GM12872 (cell line): Measurements from ENCODE around the gene MAP2K7.

Experiments used
- CTCF ChIP-seq: IDR thresholded peaks from 3 replicates; pipeline ENCODE4 v1.5.1; 2011; ENCODE audit warnings: low read depth, mild to moderate bottlenecking, low read length, moderate library complexity; ENCODE audit not compliant: insufficient read depth

Gene MAP2K7

GRCh38 chr19:7874897-7875273 lies 28.8 kb upstream of the MAP2K7 start:
- TF ChIP-seq CTCF = no peak

GRCh38 chr19:7877249-7877836 lies 26.3 kb upstream of the MAP2K7 start:
- TF ChIP-seq CTCF = no peak

- TF ChIP-seq CTCF = no peak
Measured at GRCh38 chr19:7879111-7879807, 24.4 kb upstream of the MAP2K7 start.

GRCh38 chr19:7879836-7880235 lies 23.8 kb upstream of the MAP2K7 start:
- TF ChIP-seq CTCF = no peak

- TF ChIP-seq CTCF = no peak
Measured at GRCh38 chr19:7881910-7882309, 21.8 kb upstream of the MAP2K7 start.

- no peak for TF ChIP-seq CTCF
Measured at GRCh38 chr19:7883105-7883504, 20.6 kb upstream of the MAP2K7 start.

GRCh38 chr19:7883796-7884570 lies 19.7 kb upstream of the MAP2K7 start:
- no peak for TF ChIP-seq CTCF
